ENCODE measurements around the gene NAA25. TPM values are rescaled to one million over a fixed set of nuclear protein-coding genes. Genes with fewer than 3 reads are reported as not detected.
A peak's percentile ranks its signal among the peaks of the same experiment; 100 is the strongest.

The NAA25 gene
- polyA plus RNA-seq, 1 of the 3 experiments (the other 2 are of a cell fraction): 4.4 TPM

DNA sequence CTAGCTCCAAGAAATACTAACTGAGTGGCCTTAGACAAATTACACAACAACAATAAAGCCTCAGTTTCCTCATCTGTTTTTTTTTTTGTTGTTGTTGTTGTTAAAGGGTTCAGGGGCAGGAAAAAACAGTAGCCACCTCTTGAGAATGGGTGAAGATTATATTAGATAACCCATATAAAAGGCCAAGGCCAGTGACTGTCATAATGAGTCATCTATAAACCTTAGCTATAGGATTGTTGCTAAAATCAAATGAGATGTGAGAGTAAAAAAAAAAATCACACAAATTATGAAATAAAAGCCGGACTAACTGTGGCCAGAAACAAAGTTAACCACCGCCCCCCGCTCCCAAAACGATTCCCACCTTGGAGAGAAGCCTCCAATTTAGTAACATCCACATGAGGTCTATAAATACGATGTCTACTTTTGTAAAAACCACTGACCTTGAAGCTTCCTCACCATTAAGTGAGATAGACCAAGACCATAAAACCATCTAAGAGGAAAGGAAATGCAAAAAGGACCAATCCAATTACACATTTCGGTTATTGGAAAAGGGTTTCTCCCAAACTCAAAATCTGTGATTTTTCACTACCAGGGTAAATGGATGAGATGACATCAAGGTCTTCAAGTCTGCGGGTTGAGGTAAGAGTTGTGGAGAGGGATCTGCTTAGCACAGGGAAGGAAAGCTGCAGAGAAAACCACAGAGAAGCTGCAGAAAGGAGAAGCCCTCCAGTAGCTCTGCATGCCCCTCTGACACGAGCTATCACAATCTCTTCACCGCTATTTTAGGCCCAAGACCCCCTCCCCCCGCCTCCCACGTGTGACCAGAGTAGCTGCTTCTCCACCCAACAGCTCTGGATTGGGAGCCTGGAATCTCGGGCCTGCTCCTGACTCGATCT, 1.0 kb downstream of the NAA25 start:
- Histone ChIP-seq H3K79me2 (ENCODE audit: insufficient read depth) (peaks cover 65% of the 10 kb centered on the region), H3K9ac (peak overlapping the region; percentile 74), H3K4me2 (peak overlapping the region; percentile 96), H3K27me3 (ENCODE audit: insufficient read depth) (no peaks in the 10 kb centered on the region), H3K9me3 (no peaks in the 10 kb centered on the region), H3F3A (replicated peaks; ENCODE audit: insufficient read depth) (peaks cover 16% of the 10 kb centered on the region), H3K27ac (ENCODE audit: low read depth in 2 of 2, low read length in 1 of 2) (peak overlapping the region; percentile 82 to 84), H3K9me2 (no peaks in the 10 kb centered on the region), H3K4me3 (ENCODE audit: low read depth in 2 of 2, low read length in 1 of 2) (peak overlapping the region; percentile 68 to 85), H3K36me3 (replicated peaks in 1 of 2; ENCODE audit: control insufficient read depth in 1 of 2, insufficient read depth in 2 of 2, low read length in 1 of 2) (peaks cover 5 to 15% of the 10 kb centered on the region in 2 experiments), H4K20me1 (ENCODE audit: insufficient read depth) (peaks cover 43% of the 10 kb centered on the region), H2AFZ (ENCODE audit: low read depth) (no peak overlapping the region), H3K4me1 (ENCODE audit: control insufficient read depth in 1 of 2, insufficient read depth in 2 of 2, low read depth in 1 of 2, low read length in 1 of 2) (peaks cover 0 to 6% of the 10 kb centered on the region in 2 experiments; a peak in 1 of 4 replicates)
- 18% methylated on average over 13 of the region's 13 CpGs for WGBS (ENCODE audit: low lambda C conversion rate)
- TF ChIP-seq MXI1 (IDR thresholded peaks at IDR 0.05; ENCODE audit: low read depth, low read length) (peak; percentile 79; the same call in 1 of the 2 replicates), FOSL2 (IDR thresholded peaks at IDR 0.05; ENCODE audit: borderline replicate concordance, low read depth) (peak; percentile 8; the same call in 1 of the 2 replicates), GABPA (IDR thresholded peaks at IDR 0.05; ENCODE audit: low read depth) (no peak)
- ChIA-PET CTCF (interaction anchor here (0.8 to 2.2 kb wide), 3 partner anchors 10 to 54 kb away, joined by 3 to 6 read pairs (median 4); no protein-coding TSS in a partner anchor), POLR2A (interaction anchor here (2.0 to 3.2 kb wide), 2 partner anchors 9 to 18 kb away, joined by 9 to 11 read pairs; partner anchors contain the start of gene TRAFD1)
- peak; percentile 63 for DNase-seq

DNA sequence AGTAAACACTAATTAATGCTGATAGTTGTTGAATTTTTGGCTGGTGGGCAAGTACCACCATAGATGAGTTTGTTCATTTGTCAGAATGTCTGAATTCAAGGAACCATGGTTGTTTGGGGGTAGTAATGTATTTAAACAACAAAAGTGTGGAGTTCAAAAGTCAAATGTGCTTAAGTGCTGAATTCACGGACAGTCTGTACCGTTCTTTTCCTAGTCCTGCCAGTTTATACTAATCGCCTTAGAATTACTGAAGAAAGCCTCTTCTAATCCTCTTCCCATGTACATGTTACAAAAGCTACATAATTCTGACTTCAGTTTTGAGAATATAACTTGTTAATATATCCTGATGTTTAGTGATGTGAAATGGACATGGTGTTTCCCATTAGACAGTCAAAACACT, 2.7 kb downstream of the NAA25 start:
- TF ChIP-seq, protein P1, sequence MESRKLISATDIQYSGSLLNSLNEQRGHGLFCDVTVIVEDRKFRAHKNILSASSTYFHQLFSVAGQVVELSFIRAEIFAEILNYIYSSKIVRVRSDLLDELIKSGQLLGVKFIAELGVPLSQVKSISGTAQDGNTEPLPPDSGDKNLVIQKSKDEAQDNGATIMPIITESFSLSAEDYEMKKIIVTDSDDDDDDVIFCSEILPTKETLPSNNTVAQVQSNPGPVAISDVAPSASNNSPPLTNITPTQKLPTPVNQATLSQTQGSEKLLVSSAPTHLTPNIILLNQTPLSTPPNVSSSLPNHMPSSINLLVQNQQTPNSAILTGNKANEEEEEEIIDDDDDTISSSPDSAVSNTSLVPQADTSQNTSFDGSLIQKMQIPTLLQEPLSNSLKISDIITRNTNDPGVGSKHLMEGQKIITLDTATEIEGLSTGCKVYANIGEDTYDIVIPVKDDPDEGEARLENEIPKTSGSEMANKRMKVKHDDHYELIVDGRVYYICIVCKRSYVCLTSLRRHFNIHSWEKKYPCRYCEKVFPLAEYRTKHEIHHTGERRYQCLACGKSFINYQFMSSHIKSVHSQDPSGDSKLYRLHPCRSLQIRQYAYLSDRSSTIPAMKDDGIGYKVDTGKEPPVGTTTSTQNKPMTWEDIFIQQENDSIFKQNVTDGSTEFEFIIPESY (IDR thresholded peaks at IDR 0.05; ENCODE audit: borderline replicate concordance, low read depth): no peak
- TF ChIP-seq, protein P2, sequence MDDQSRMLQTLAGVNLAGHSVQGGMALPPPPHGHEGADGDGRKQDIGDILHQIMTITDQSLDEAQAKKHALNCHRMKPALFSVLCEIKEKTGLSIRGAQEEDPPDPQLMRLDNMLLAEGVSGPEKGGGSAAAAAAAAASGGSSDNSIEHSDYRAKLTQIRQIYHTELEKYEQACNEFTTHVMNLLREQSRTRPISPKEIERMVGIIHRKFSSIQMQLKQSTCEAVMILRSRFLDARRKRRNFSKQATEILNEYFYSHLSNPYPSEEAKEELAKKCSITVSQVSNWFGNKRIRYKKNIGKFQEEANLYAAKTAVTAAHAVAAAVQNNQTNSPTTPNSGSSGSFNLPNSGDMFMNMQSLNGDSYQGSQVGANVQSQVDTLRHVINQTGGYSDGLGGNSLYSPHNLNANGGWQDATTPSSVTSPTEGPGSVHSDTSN (IDR thresholded peaks at IDR 0.05): no peak
- TF ChIP-seq FOSL2 (IDR thresholded peaks at IDR 0.05; ENCODE audit: borderline replicate concordance, low read depth): no peak
- TF ChIP-seq NFIC (IDR thresholded peaks at IDR 0.05; ENCODE audit: borderline replicate concordance): no peak
- no peak for TF ChIP-seq TEAD4 (IDR thresholded peaks at IDR 0.05; ENCODE audit: borderline replicate concordance, insufficient read depth)
- TF ChIP-seq POLR2AphosphoS5 (IDR thresholded peaks at IDR 0.05; ENCODE audit: low read depth, low read length): no peak
- TF ChIP-seq TCF12 (IDR thresholded peaks at IDR 0.05): no peak
- TF ChIP-seq RCOR1 (IDR thresholded peaks at IDR 0.05; ENCODE audit: low read length): no peak
- H3K79me2 ChIP-seq (ENCODE audit: insufficient read depth): peaks cover 82% of the 10 kb centered on the region
- DNase-seq: no peak
- peaks cover 16% of the 10 kb centered on the region for H3F3A ChIP-seq (replicated peaks; ENCODE audit: insufficient read depth)
- POLR2A ChIA-PET: interaction anchor here (0.7 kb wide), 1 partner anchor 72 kb away, joined by 3 read pairs; no protein-coding TSS in a partner anchor
- no peaks in the 10 kb centered on the region for H3K27me3 ChIP-seq (ENCODE audit: insufficient read depth)
- CTCF ChIA-PET: interaction anchor here (1.2 kb wide), 1 partner anchor 14 kb away, joined by 3 read pairs; no protein-coding TSS in a partner anchor
- H3K4me3 ChIP-seq (ENCODE audit: low read depth in 2 of 2, low read length in 1 of 2): no peak overlapping the region
- H3K27ac ChIP-seq (ENCODE audit: low read depth in 2 of 2, low read length in 1 of 2): no peak overlapping the region
- WGBS (ENCODE audit: low lambda C conversion rate): 89% methylated on average over 3 of the region's 3 CpGs
- H3K9me2 ChIP-seq: no peaks in the 10 kb centered on the region
- no peak overlapping the region for H2AFZ ChIP-seq (ENCODE audit: low read depth)
- H3K4me1 ChIP-seq (ENCODE audit: control insufficient read depth in 1 of 2, insufficient read depth in 2 of 2, low read depth in 1 of 2, low read length in 1 of 2): peaks cover 0 to 6% of the 10 kb centered on the region in 2 experiments; a peak in 1 of 4 replicates
- H4K20me1 ChIP-seq (ENCODE audit: insufficient read depth): peaks cover 54% of the 10 kb centered on the region
- no peak overlapping the region for H3K4me2 ChIP-seq
- H3K9me3 ChIP-seq: no peaks in the 10 kb centered on the region
- H3K9ac ChIP-seq: no peak overlapping the region
- H3K36me3 ChIP-seq (replicated peaks in 1 of 2; ENCODE audit: control insufficient read depth in 1 of 2, insufficient read depth in 2 of 2, low read length in 1 of 2): peaks cover 8 to 29% of the 10 kb centered on the region in 2 experiments

Data from SK-N-SH (cell line).